SK-N-SH (cell line): ENCODE measurements around the gene SENP8. TPM values are rescaled to one million over a fixed set of nuclear protein-coding genes. Genes with fewer than 3 reads are reported as not detected.
"Not testable (repeated sequence)": the region's sequence is repeated elsewhere in the genome, so short reads cannot be mapped to it uniquely, and the experiment has no call there.

Experiments
- CTCF ChIA-PET: fragments of 300-600, 350-600 bp; formaldehyde crosslinking; extraction: SDS; loops from one replicate; lab custom pipeline; 2021; lab: Yijun Ruan, JAX
- POLR2A ChIA-PET: fragments of 350-600 bp; sonication (Branson Sonifier 250); formaldehyde crosslinking; extraction: SDS; loops from one replicate; lab custom pipeline; 2020; ENCODE audit warnings: antibody characterized with exemption, inconsistent platforms; lab: Yijun Ruan, JAX
- DNase-seq: peaks from one replicate; pipeline ENCODE4 v3.0.0; 2012
- H2AFZ ChIP-seq: fragments of 200-600 bp; sonication (generic); 2 replicates; pipeline ENCODE4 v1.8.1; 2016; ENCODE audit warnings: antibody characterized with exemption, mild to moderate bottlenecking, low read depth
- H3F3A ChIP-seq: fragments of 200-600 bp; sonication (generic); replicated peaks from 2 replicates; pipeline ENCODE3; 2016; ENCODE audit warnings: antibody characterized with exemption, mild to moderate bottlenecking; ENCODE audit not compliant: insufficient read depth
- H3K27ac ChIP-seq, 2 experiments: fragments of 200-500 bp in 1 of 2; fragments of 200-600 bp in 1 of 2; sonication (Bioruptor generic) in 1 of 2; sonication (generic), shearing (Covaris generic) in 1 of 2; 2 replicates each; pipeline versions ENCODE4 v1.5.1 to v1.6.1; 2014 to 2016; ENCODE audit warnings: low read depth in 2 of 2, inconsistent platforms in 1 of 2, low read length in 1 of 2, mild to moderate bottlenecking in 1 of 2, mixed read lengths in 1 of 2
- H3K27me3 ChIP-seq: fragments of 200-600 bp; sonication (generic), shearing (Covaris generic); 2 replicates; pipeline ENCODE4 v1.6.1; 2016; ENCODE audit warnings: mixed run types; ENCODE audit not compliant: insufficient read depth
- H3K36me3 ChIP-seq, 2 experiments: fragments of 200-500 bp in 1 of 2; fragments of 200-600 bp in 1 of 2; sonication (Bioruptor generic) in 1 of 2; sonication (generic) in 1 of 2; replicated peaks in 1 of 2; 2 replicates each; pipeline versions ENCODE3 to v1.5.1; 2014 to 2016; ENCODE audit warnings: low read length in 1 of 2, mild to moderate bottlenecking in 1 of 2; ENCODE audit not compliant: insufficient read depth in 2 of 2, control insufficient read depth in 1 of 2
- H3K4me1 ChIP-seq, 2 experiments: fragments of 200-500 bp in 1 of 2; fragments of 200-600 bp in 1 of 2; sonication (Bioruptor generic) in 1 of 2; sonication (generic), shearing (Covaris generic) in 1 of 2; 2 replicates each; pipeline versions ENCODE4 v1.5.1 to v1.6.1; 2014 to 2016; ENCODE audit warnings: low read depth in 1 of 2, low read length in 1 of 2, mixed run types in 1 of 2; ENCODE audit not compliant: insufficient read depth in 2 of 2, control insufficient read depth in 1 of 2
- H3K4me2 ChIP-seq: fragments of 200-600 bp; sonication (generic), shearing (Covaris generic); 2 replicates; pipeline ENCODE4 v1.6.1; 2017; ENCODE audit warnings: mixed run types
- H3K4me3 ChIP-seq, 2 experiments: fragments of 200-500 bp in 1 of 2; fragments of 200-600 bp in 1 of 2; sonication (Bioruptor generic) in 1 of 2; sonication (generic), shearing (Covaris generic) in 1 of 2; 2 replicates each; pipeline versions ENCODE4 v1.5.1 to v1.8.1; 2014 to 2016; ENCODE audit warnings: low read depth in 2 of 2, inconsistent platforms in 1 of 2, low read length in 1 of 2, mild to moderate bottlenecking in 1 of 2, mixed read lengths in 1 of 2, moderate library complexity in 1 of 2
- H3K79me2 ChIP-seq: fragments of 200-600 bp; sonication (generic); 2 replicates; pipeline ENCODE4 v1.8.1; 2017; ENCODE audit warnings: mild to moderate bottlenecking; ENCODE audit not compliant: insufficient read depth
- H3K9ac ChIP-seq: fragments of 200-600 bp; sonication (generic); 2 replicates; pipeline ENCODE4 v1.6.1; 2017; ENCODE audit warnings: mixed run types
- H3K9me2 ChIP-seq: fragments of 200-600 bp; sonication (generic); 2 replicates; pipeline ENCODE4 v1.6.1; 2017; ENCODE audit warnings: mixed run types
- H3K9me3 ChIP-seq: fragments of 200-600 bp; sonication (generic); 2 replicates; pipeline ENCODE4 v1.6.1; 2017; ENCODE audit warnings: mixed run types, mild to moderate bottlenecking, moderate library complexity
- H4K20me1 ChIP-seq: fragments of 200-600 bp; sonication (generic); 2 replicates; pipeline ENCODE4 v1.6.1; 2017; ENCODE audit warnings: mild to moderate bottlenecking, mixed run types; ENCODE audit not compliant: insufficient read depth
- CHD2 ChIP-seq: fragments of 150-350 bp; IDR thresholded peaks from 2 replicates; pipeline ENCODE4 v1.6.1; 2018; ENCODE audit warnings: low read length; ENCODE audit not compliant: partially characterized antibody
- FOXJ3 ChIP-seq: sonication (generic); formaldehyde crosslinking; IDR thresholded peaks from 2 replicates; pipeline ENCODE4 v1.5.1; 2020; ENCODE audit warnings: mild to moderate bottlenecking, missing genetic modification reagents
- FOXM1 ChIP-seq: IDR thresholded peaks from 2 replicates; pipeline ENCODE4 v1.4.0; 2012; ENCODE audit warnings: low read depth, mild to moderate bottlenecking
- MAX ChIP-seq: IDR thresholded peaks from 2 replicates; pipeline ENCODE4 v1.4.0; 2012; ENCODE audit warnings: low read depth
- MEF2A ChIP-seq: IDR thresholded peaks from 2 replicates; pipeline ENCODE4 v1.4.0; 2012; ENCODE audit warnings: low read depth, borderline replicate concordance
- MXI1 ChIP-seq: IDR thresholded peaks from 2 replicates; pipeline ENCODE4 v1.6.1; 2012; ENCODE audit warnings: mild to moderate bottlenecking, low read depth, low read length, improper control_type of control experiment
- NRF1 ChIP-seq: IDR thresholded peaks from 2 replicates; pipeline ENCODE4 v1.6.1; 2012; ENCODE audit warnings: low read depth, mild to moderate bottlenecking, low read length
- PBX3 ChIP-seq: IDR thresholded peaks from 2 replicates; pipeline ENCODE4; 2012
- RXRA ChIP-seq: IDR thresholded peaks from 2 replicates; pipeline ENCODE4 v1.4.0; 2012; ENCODE audit warnings: low read depth, mild to moderate bottlenecking, borderline replicate concordance
- SIN3A ChIP-seq: IDR thresholded peaks from 2 replicates; pipeline ENCODE4 v1.6.1; 2012; ENCODE audit warnings: low read depth, mild to moderate bottlenecking, low read length, moderate library complexity, borderline replicate concordance
- SMC3 ChIP-seq: IDR thresholded peaks from 2 replicates; pipeline ENCODE4 v1.6.1; 2012; ENCODE audit warnings: low read depth, low read length, improper control_type of control experiment
- TCF12 ChIP-seq: IDR thresholded peaks from 2 replicates; pipeline ENCODE4 v1.4.0; 2012
- YY1 ChIP-seq: IDR thresholded peaks from 2 replicates; pipeline ENCODE4 v1.4.0; 2012; ENCODE audit warnings: low read depth, mild to moderate bottlenecking
- WGBS: methylation state at CpG from one replicate; pipeline ENCODE4 v1.1.6; 2017; ENCODE audit warnings: low lambda C conversion rate; 5-methylcytosine and 5-hydroxymethylcytosine counted together
- polyA plus RNA-seq, 3 experiments: library from polyadenylated mRNA; depleted of rRNA; stranded (reverse); fragments of >200 nt; gene quantifications; 2 replicates each; pipeline ENCODE4 v1.2.3, GENCODE V29; 2012

The SENP8 gene
- polyA plus RNA-seq, 1 of the 3 experiments (the other 2 are of a cell fraction), result 1.4 TPM

GRCh38 chr15:72068856-72069255, 49.3 kb upstream of the SENP8 start:
- Histone ChIP-seq H3K27me3 (no peaks in the 10 kb centered on the region), H3F3A (peaks cover 3% of the 10 kb centered on the region), H3K4me1 (no peaks in the 10 kb centered on the region; a peak in 1 of 4 replicates), H3K36me3 (no peaks in the 10 kb centered on the region), H3K9me3 (no peaks in the 10 kb centered on the region), H3K4me3 (no peak overlapping the region), H3K79me2 (peaks cover 74% of the 10 kb centered on the region), H3K9ac (no peak overlapping the region), H3K27ac (no peak overlapping the region), H3K4me2 (no peak overlapping the region), H4K20me1 (0 out of 2 replicates have a peak, but pooled peaks cover 30% of the 10 kb centered on the region), H3K9me2 (no peaks in the 10 kb centered on the region), H2AFZ (no peak overlapping the region)
- TF ChIP-seq CHD2 (no peak), MEF2A (no peak), TCF12 (no peak), YY1 (no peak), RXRA (no peak), MAX (no peak)
- CTCF ChIA-PET, result interaction anchor here (0.6 to 1.4 kb wide), 4 partner anchors 9 to 87 kb away, joined by 3 read pairs; no protein-coding TSS in a partner anchor
- POLR2A ChIA-PET, result no interaction called here
- no peak for DNase-seq

GRCh38 chr15:72070817-72071447, 47.3 kb upstream of the SENP8 start:
- TF ChIP-seq MXI1 (no peak), SIN3A (no peak), PBX3 (no peak), CHD2 (no peak), FOXJ3 (CRISPR knock-in tag) (no peak), SMC3 (no peak), NRF1 (no peak), FOXM1 (no peak)

GRCh38 chr15:72071448-72071825, 46.8 kb upstream of the SENP8 start:
- POLR2A ChIA-PET, result interaction anchor here (0.7 kb wide), 1 partner anchor 9 kb away, joined by 3 read pairs; no protein-coding TSS in a partner anchor
- H3K4me3 ChIP-seq, H2AFZ ChIP-seq, H3K36me3 ChIP-seq, H3K9me2 ChIP-seq, CTCF ChIA-PET, H3K4me2 ChIP-seq, H3K27me3 ChIP-seq, DNase-seq, H3K9me3 ChIP-seq, H3K4me1 ChIP-seq, H3K9ac ChIP-seq, H3K27ac ChIP-seq, H3F3A ChIP-seq: not testable (repeated sequence)
- Histone ChIP-seq H4K20me1 (0 out of 2 replicates have a peak, but pooled peaks cover 32% of the 10 kb centered on the region), H3K79me2 (peaks cover 79% of the 10 kb centered on the region)
- WGBS, result over 99% methylated on average over 8 of the region's 8 CpGs

More at GRCh38 chr15:72070817-72071447, 47.3 kb upstream of the SENP8 start:
- peaks cover 77% of the 10 kb centered on the region for H3K79me2 ChIP-seq
- H3K4me2 ChIP-seq, result no peak overlapping the region
- 0 out of 2 replicates have a peak, but pooled peaks cover 32% of the 10 kb centered on the region for H4K20me1 ChIP-seq
- no peaks in the 10 kb centered on the region; a peak in 1 of 4 replicates for H3K4me1 ChIP-seq
- no peaks in the 10 kb centered on the region for H3K9me2 ChIP-seq
- WGBS, result 85% methylated on average over 1 of the region's 1 CpG
- H3K27ac ChIP-seq, result no peak overlapping the region
- H3K4me3 ChIP-seq, result no peak overlapping the region
- H3K9ac ChIP-seq, result no peak overlapping the region
- H3K27me3 ChIP-seq, result no peaks in the 10 kb centered on the region
- DNase-seq, result no peak
- peaks cover 3% of the 10 kb centered on the region for H3F3A ChIP-seq
- POLR2A ChIA-PET, result no interaction called here
- CTCF ChIA-PET, result no interaction called here
- no peak overlapping the region for H2AFZ ChIP-seq
- no peaks in the 10 kb centered on the region for H3K9me3 ChIP-seq
- H3K36me3 ChIP-seq, result no peaks in the 10 kb centered on the region
